Heart left ventricle (tissue), 13 donors: ENCODE measurements around the gene NEK9.

Experiments
- CTCF ChIP-seq, 12 donors: fragments of 200-600 bp; sonication (generic) in 4 of 12; IDR thresholded peaks; one replicate each; pipeline versions ENCODE4 v1.5.0 to v1.8.0; 2018 to 2022; ENCODE audit warnings: antibody characterized with exemption in 12 of 12, mild to moderate bottlenecking in 5 of 12
- POLR2A ChIP-seq, 2 donors: fragments of 450-650 bp; IDR thresholded peaks; one replicate each; pipeline ENCODE4 v1.6.1; 2017; ENCODE audit warnings: antibody characterized with exemption in 2 of 2, mild to moderate bottlenecking in 2 of 2, moderate library complexity in 2 of 2
- donor health status: ischemic (EF 13 %, LVEDD 7.1; RV severe dilation, severe dysfunction).
- donor health status: DM: no; HTN: yes; CAD: no.
- donor health status: DM: no; HTN: no; CAD: no.
- donor health status: ischemic (EF 25% LVEDD 6.9; RV normal size, moderate dysfunction).
- donor health status: ischemic (EF 25% LVEDD 5.7; RV mildly dilated, moderate dysfunction).
- donor health status: ischemic (EF 35%, LVEDD 5.7; RV mildly dilated, moderate dysfunction).
- donor health status: nonischemic (EF 11% LVEDD 7.7; RV severe dilation, severe dysfunction).
- donor health status: DM: yes; HTN: yes; CAD: no.
- donor health status: PGD.
- donor health status: ischemic (EF 29% LVEDD 5.4; RV normal size, mild dysfunction).
- donor health status: nonischemic (EF 23%, LVEDD 6.1; RV moderate dilation, normal function).

GRCh38 chr14:75049136-75049535, 77.7 kb downstream of the NEK9 start:
- TF ChIP-seq POLR2A (IDR thresholded peaks at IDR 0.05) (no peak), CTCF (IDR thresholded peaks at IDR 0.05) (no peak)
